Muscle layer of duodenum (tissue), 2 donors: ENCODE measurements around the gene FSTL4.

Source experiments
- H3K27ac ChIP-seq: one replicate; pipeline ENCODE4 v1.7.0; 2013; ENCODE audit warnings: mild to moderate bottlenecking, low read length
- H3K27me3 ChIP-seq: one replicate; pipeline ENCODE4 v1.7.0; 2013; ENCODE audit warnings: low read depth, mild to moderate bottlenecking, control low read depth, low read length
- H3K36me3 ChIP-seq, 2 donors: one replicate each; pipeline ENCODE4 v1.7.0; 2013; ENCODE audit warnings: low read length in 2 of 2, control low read depth in 1 of 2, mild to moderate bottlenecking in 1 of 2; ENCODE audit not compliant: insufficient read depth in 2 of 2, control insufficient read depth in 1 of 2
- H3K4me1 ChIP-seq, 2 donors: one replicate each; pipeline ENCODE4 v1.7.0; 2013; ENCODE audit warnings: low read length in 2 of 2, mild to moderate bottlenecking in 2 of 2, control low read depth in 1 of 2, moderate library complexity in 1 of 2; ENCODE audit not compliant: insufficient read depth in 2 of 2, control insufficient read depth in 1 of 2
- H3K4me3 ChIP-seq, 2 donors: one replicate each; pipeline ENCODE4 v1.7.0; 2013; ENCODE audit warnings: low read length in 2 of 2, low read depth in 1 of 2, mild to moderate bottlenecking in 1 of 2
- H3K9me3 ChIP-seq, 2 donors: one replicate each; pipeline ENCODE4 v1.7.0; 2013; ENCODE audit warnings: low read length in 2 of 2, control low read depth in 1 of 2, mild to moderate bottlenecking in 1 of 2; ENCODE audit not compliant: control insufficient read depth in 1 of 2
- donor health status: healthy.

Gene FSTL4

DNA sequence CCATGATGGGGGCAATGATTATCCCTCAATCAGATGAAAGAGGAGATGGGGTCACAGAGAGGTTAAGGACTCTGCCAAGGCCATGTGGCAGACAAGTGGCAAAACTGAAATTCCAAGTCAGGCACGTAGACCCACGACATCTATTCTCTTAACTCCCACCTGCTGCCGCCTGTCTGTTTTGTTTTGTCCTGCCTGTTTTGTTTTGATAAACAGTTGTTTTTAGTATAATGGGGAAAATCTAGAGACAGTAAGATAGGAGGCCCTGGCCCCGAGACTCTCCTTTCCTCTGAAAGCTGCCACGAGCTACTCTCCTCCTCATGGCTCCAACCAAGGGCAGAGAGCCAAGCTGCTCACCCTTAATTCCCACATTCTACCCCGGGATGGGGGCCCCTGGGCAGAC, 4.9 kb downstream of the FSTL4 start:
- H3K4me1 ChIP-seq, result peaks cover 0 to 25% of the 10 kb centered on the region in 2 donors
- no peak overlapping the region for H3K4me3 ChIP-seq
- peaks cover 22% of the 10 kb centered on the region for H3K27me3 ChIP-seq
- no peak overlapping the region for H3K27ac ChIP-seq
- H3K36me3 ChIP-seq, result no peaks in the 10 kb centered on the region
- H3K9me3 ChIP-seq, result no peaks in the 10 kb centered on the region

- Histone ChIP-seq H3K9me3 (no peaks in the 10 kb centered on the region), H3K36me3 (no peaks in the 10 kb centered on the region), H3K4me3 (no peak overlapping the region), H3K27ac (no peak overlapping the region), H3K4me1 (peaks cover 0 to 19% of the 10 kb centered on the region in 2 donors), H3K27me3 (peaks cover 22% of the 10 kb centered on the region)
Measured at GRCh38 chr5:133606835-133607234, 5.5 kb downstream of the FSTL4 start.

DNA sequence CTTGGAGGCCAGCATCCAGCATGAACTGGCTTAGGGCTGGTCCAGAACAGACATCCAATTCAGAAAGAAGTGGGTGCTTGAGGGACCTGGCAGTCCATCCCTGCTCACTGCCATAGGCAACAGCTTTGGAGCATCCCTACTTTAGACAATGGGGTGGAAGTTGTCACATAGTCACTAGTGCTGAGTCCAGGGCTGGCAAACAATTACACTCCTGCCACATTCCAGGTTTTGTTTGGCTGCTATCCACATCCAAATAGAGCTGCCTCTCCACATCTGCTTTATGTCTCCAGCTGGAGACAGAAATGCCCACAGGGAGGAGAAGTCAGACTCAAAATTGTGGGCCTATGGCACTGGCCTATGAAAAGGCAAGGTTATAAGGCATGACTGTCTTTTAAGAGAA, 7.0 kb downstream of the FSTL4 start:
- Histone ChIP-seq H3K36me3 (no peaks in the 10 kb centered on the region), H3K4me3 (no peak overlapping the region), H3K27me3 (peaks cover 8% of the 10 kb centered on the region), H3K27ac (no peak overlapping the region), H3K4me1 (peaks cover 0 to 5% of the 10 kb centered on the region in 2 donors), H3K9me3 (no peaks in the 10 kb centered on the region)

DNA sequence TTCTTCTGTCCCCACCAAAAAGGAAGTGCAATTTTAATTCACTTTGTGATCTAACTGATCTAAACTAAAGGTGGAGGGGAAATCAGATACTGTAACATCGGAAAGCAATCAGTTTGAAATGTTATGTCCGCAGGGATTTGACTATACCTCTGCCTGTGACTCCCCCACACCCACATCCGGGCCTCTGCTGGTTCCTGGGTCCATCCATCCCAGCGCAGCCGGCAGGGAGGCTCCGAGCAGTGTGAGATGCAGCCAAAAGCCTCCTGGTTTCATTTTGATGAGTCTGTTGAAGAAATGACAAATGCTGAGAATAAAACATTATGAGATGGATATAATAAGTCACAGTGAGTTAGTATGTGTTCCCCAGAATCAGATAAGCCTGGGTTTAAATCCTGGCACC, 8.6 kb downstream of the FSTL4 start:
- Histone ChIP-seq H3K9me3 (no peaks in the 10 kb centered on the region), H3K4me1 (peaks cover 0 to 5% of the 10 kb centered on the region in 2 donors), H3K27me3 (no peaks in the 10 kb centered on the region), H3K27ac (no peak overlapping the region), H3K36me3 (no peaks in the 10 kb centered on the region), H3K4me3 (no peak overlapping the region)

- Histone ChIP-seq H3K9me3 (no peaks in the 10 kb centered on the region), H3K4me1 (peaks cover 0 to 5% of the 10 kb centered on the region in 2 donors), H3K36me3 (no peaks in the 10 kb centered on the region), H3K27ac (no peak overlapping the region), H3K27me3 (no peaks in the 10 kb centered on the region), H3K4me3 (no peak overlapping the region)
Measured at GRCh38 chr5:133602835-133603380, 9.4 kb downstream of the FSTL4 start.

- no peak overlapping the region for H3K4me3 ChIP-seq
- no peak overlapping the region for H3K27ac ChIP-seq
- H3K36me3 ChIP-seq, result no peaks in the 10 kb centered on the region
- no peaks in the 10 kb centered on the region for H3K27me3 ChIP-seq
- no peaks in the 10 kb centered on the region for H3K9me3 ChIP-seq
- no peaks in the 10 kb centered on the region for H3K4me1 ChIP-seq
Measured at GRCh38 chr5:133599600-133599999, 12.7 kb downstream of the FSTL4 start.

DNA sequence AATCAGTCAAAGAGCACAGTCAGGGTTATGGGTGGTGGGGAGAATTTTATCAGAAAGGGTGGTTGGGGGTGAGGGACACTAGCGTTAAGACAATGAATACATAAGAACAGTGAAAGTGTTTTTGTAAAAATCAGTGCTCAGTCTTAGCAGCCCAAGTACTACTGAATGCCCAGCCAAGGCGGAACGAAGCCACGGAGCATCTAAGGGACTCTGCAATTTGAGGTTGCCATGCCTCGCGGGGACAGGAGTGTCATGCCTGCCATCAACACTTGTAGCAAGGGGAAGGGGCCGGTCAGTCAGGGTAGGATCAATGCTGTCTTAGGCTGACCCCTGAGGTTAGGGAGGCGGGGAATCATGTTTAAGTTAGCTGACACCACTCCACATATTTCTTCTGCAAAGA, 13.3 kb downstream of the FSTL4 start:
- H3K36me3 ChIP-seq, result no peaks in the 10 kb centered on the region
- no peak overlapping the region for H3K27ac ChIP-seq
- H3K9me3 ChIP-seq, result no peaks in the 10 kb centered on the region
- no peak overlapping the region for H3K4me3 ChIP-seq
- no peaks in the 10 kb centered on the region for H3K27me3 ChIP-seq
- no peaks in the 10 kb centered on the region for H3K4me1 ChIP-seq

DNA sequence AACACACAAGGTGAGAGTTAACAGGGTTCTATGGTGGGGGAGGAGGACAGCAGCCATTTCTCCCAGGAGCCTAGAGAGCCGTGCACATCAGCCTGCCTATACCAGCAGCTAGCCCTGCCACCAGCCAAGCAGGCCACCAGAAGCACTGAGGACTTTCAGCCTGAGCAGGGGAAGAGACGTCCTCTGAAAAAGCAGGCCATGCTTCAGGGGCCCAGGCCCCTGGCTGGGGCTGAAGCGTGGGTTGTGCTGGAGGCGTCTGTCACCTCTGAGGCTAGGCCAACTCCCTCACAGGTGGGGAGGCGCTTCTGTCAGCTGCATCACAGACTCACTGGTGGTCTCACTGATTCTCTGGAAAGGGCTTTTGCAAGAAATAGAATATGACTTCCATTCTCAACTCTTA, 16.3 kb downstream of the FSTL4 start:
- Histone ChIP-seq H3K9me3 (no peaks in the 10 kb centered on the region), H3K4me1 (no peaks in the 10 kb centered on the region), H3K36me3 (no peaks in the 10 kb centered on the region), H3K27ac (no peak overlapping the region), H3K27me3 (no peaks in the 10 kb centered on the region), H3K4me3 (no peak overlapping the region)

DNA sequence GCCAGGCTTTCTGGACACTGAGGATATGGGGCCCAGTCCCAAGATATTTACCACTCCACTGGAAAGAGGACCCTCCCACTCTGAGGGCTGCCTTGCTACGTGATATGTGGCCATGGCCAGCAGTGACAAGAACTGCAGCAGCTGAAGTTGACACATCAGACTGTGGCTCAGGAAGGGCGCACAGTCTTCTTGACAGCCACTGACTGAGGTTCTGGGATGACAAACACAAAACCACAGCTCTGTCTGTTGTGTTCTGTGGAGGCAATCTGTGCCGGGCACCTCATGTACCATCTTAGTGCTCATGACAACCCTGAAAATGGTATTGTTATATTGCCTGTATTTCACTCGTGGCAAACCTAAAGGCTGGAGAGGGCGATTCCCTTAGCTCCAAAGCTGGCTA, 16.9 kb downstream of the FSTL4 start:
- H3K27ac ChIP-seq, result no peak overlapping the region

DNA sequence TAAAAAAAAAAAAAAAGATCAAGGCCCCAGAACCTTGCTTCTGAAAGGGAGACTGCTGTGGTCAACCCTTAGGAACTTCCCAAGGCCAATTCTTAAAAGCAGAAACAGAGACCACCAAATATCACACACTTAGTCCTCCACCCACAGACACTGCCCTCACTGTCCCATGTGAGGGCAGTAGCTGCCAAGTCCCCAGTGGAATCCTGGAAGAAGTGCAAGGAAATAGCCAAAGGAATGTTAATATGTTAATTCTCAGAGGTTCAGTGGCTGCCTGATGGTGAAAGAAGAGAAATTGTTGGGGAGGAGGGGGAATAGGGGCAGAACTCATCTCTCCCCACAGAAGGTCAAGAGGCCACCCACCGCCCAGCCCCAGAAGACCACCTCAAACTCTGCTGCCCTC, 23.1 kb downstream of the FSTL4 start:
- Histone ChIP-seq H3K4me3 (no peak overlapping the region), H3K27me3 (no peaks in the 10 kb centered on the region), H3K36me3 (no peaks in the 10 kb centered on the region), H3K4me1 (no peaks in the 10 kb centered on the region), H3K9me3 (no peaks in the 10 kb centered on the region), H3K27ac (no peak overlapping the region)

More for the DNA sequence above, 16.9 kb downstream of the FSTL4 start:
- Histone ChIP-seq H3K4me1 (no peaks in the 10 kb centered on the region), H3K4me3 (no peak overlapping the region), H3K27me3 (no peaks in the 10 kb centered on the region), H3K36me3 (no peaks in the 10 kb centered on the region), H3K9me3 (no peaks in the 10 kb centered on the region)

- Histone ChIP-seq H3K4me1 (no peaks in the 10 kb centered on the region), H3K4me3 (no peak overlapping the region), H3K27ac (no peak overlapping the region), H3K36me3 (no peaks in the 10 kb centered on the region), H3K9me3 (no peaks in the 10 kb centered on the region), H3K27me3 (no peaks in the 10 kb centered on the region)
Measured at GRCh38 chr5:133582971-133583370, 29.4 kb downstream of the FSTL4 start.

- no peaks in the 10 kb centered on the region for H3K36me3 ChIP-seq
- H3K27ac ChIP-seq, result no peak overlapping the region
- H3K9me3 ChIP-seq, result no peaks in the 10 kb centered on the region
- H3K4me3 ChIP-seq, result no peak overlapping the region
- H3K27me3 ChIP-seq, result no peaks in the 10 kb centered on the region
- H3K4me1 ChIP-seq, result no peaks in the 10 kb centered on the region
Measured at GRCh38 chr5:133581918-133582317, 30.4 kb downstream of the FSTL4 start.
